T-helper 2 cell (primary cell): ENCODE measurements around the gene CGREF1.

Source experiments
- DNase-seq, 5 experiments: peaks; one replicate each; pipeline versions ENCODE4 v3.0.0 to v3.0.0-alpha.2; 2012 to 2022
- total RNA-seq, 2 donors: gene quantifications; one replicate each; lab custom pipeline; 2026; lab: John Stamatoyannopoulos, UW

The CGREF1 gene
- 0.07 to 0.94 reads per million in 2 donors for total RNA-seq

GRCh38 chr2:27118525-27119329 lies at the start of gene CGREF1:
Gene CGREF1 (minus strand): TSS chr2:27119128. CDS start chr2:27104366, 14,762 bp downstream.
- peak in 1 of 5 experiments; percentile 46 for DNase-seq

GRCh38 chr2:27164960-27165763 lies 46.2 kb upstream of the CGREF1 start:
- DNase-seq = no peak

GRCh38 chr2:27162151-27163121 lies 43.5 kb upstream of the CGREF1 start:
- DNase-seq = peak in 1 of 5 experiments; percentile 22

GRCh38 chr2:27160191-27160590 lies 41.3 kb upstream of the CGREF1 start:
- no peak for DNase-seq

- DNase-seq = no peak
Observed at GRCh38 chr2:27159271-27159670, 40.3 kb upstream of the CGREF1 start.

- no peak for DNase-seq
Observed at GRCh38 chr2:27158468-27158867, 39.5 kb upstream of the CGREF1 start.

GRCh38 chr2:27155069-27155520 lies 36.2 kb upstream of the CGREF1 start:
- DNase-seq = no peak

GRCh38 chr2:27154488-27154887 lies 35.6 kb upstream of the CGREF1 start:
- DNase-seq = no peak

- no peak for DNase-seq
Observed at GRCh38 chr2:27152796-27153464, 34.0 kb upstream of the CGREF1 start.

GRCh38 chr2:27152102-27152795 lies 33.3 kb upstream of the CGREF1 start:
- no peak for DNase-seq

GRCh38 chr2:27150639-27151230 lies 31.8 kb upstream of the CGREF1 start:
- DNase-seq = no peak

GRCh38 chr2:27149570-27150405 lies 30.9 kb upstream of the CGREF1 start:
- DNase-seq = no peak

- DNase-seq = no peak
Observed at GRCh38 chr2:27148801-27149439, 30.0 kb upstream of the CGREF1 start, which contains the start of gene TCF23. Gene TCF23 (plus strand): TSS chr2:27149004. CDS start chr2:27149134, 130 bp downstream.

- DNase-seq = no peak
Observed at GRCh38 chr2:27147935-27148334, 29.0 kb upstream of the CGREF1 start.

- DNase-seq = no peak
Observed at GRCh38 chr2:27145682-27146081, 26.8 kb upstream of the CGREF1 start.

GRCh38 chr2:27143285-27143684 lies 24.4 kb upstream of the CGREF1 start:
- no peak for DNase-seq

GRCh38 chr2:27139310-27139709 lies 20.4 kb upstream of the CGREF1 start, which contains the start of gene PRR30:
Gene PRR30 (minus strand): TSS chr2:27139410. CDS start chr2:27138329, 1,081 bp downstream.
- DNase-seq = no peak

- no peak for DNase-seq
Observed at GRCh38 chr2:27138111-27138510, 19.2 kb upstream of the CGREF1 start.

- no peak for DNase-seq
Observed at GRCh38 chr2:27137322-27137935, 18.5 kb upstream of the CGREF1 start.
